Stimulated activated CD8-positive, alpha-beta memory T cell treated with anti-CD3 and anti-CD28 coated beads, Interleukin-15, amount 100 ng/mL, for 1 hour (primary cell): ENCODE data around the gene KRTAP4-11.
"Not testable (repeated sequence)": the region's sequence is repeated elsewhere in the genome, so short reads cannot be mapped to it uniquely, and the experiment has no call there.

Source experiments
- DNase-seq: peaks from one replicate; pipeline ENCODE4 v3.0.0-alpha.2; 2020; ENCODE audit warnings: low read depth

Gene KRTAP4-11

DNA sequence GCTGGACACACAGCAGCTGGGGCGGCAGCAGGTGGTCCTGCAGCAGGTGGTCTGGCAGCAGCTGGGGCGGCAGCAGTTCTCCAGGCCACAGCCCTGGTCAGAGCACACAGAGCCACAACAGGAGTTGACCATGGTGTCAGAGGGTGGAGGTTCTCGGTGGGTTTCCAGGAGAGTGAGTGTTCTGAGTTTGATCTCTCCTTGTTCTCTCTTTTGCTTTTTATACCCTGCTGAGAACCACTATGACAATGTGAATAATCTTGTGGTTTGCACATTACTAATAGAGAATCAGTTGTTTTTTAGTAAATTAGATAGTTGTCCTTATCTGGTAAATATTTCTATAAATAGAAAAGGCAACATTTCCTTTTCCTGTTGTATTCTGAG lies 5.8 kb upstream of the KRTAP4-11 start, which contains the start of gene KRTAP4-12:
Gene KRTAP4-12, minus strand, starts transcription at position 192 of the 381 bp plus-strand sequence. Its CDS starts 60 bp downstream, at position 132.
- DNase-seq: not testable (repeated sequence)

DNA sequence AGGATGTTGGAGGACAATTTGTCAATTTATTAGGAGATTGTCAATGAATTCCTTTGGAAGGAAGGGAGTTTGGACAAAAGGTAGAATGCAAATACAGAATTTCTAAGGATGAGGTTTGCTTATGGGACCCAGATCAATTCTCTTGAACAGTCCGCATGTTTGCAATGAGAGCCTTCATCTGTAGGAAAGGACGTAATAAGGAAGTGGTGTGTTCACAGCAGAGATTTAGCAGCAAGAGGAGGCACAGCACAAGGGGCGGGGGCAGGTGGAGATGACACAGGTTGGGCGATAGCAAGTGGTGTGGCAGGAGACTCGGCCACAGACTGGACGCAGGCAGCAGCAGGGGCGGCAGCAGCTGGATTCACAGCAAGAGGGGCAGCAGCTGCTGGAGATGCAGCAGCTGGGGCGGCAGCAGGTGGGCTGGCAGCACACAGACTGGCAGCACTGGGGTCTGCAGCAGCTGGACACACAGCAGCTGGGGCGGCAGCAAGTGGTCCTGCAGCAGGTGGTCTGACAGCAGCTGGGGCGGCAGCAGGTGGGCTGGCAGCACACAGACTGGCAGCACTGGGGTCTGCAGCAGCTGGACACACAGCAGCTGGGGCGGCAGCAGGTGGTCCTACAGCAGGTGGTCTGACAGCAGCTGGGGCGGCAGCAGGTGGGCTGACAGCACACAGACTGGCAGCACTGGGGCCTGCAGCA lies 5.3 kb upstream of the KRTAP4-11 start:
- DNase-seq: not testable (repeated sequence)

GRCh38 chr17:41121742-41122141 lies 3.6 kb upstream of the KRTAP4-11 start:
- no peak for DNase-seq

DNA sequence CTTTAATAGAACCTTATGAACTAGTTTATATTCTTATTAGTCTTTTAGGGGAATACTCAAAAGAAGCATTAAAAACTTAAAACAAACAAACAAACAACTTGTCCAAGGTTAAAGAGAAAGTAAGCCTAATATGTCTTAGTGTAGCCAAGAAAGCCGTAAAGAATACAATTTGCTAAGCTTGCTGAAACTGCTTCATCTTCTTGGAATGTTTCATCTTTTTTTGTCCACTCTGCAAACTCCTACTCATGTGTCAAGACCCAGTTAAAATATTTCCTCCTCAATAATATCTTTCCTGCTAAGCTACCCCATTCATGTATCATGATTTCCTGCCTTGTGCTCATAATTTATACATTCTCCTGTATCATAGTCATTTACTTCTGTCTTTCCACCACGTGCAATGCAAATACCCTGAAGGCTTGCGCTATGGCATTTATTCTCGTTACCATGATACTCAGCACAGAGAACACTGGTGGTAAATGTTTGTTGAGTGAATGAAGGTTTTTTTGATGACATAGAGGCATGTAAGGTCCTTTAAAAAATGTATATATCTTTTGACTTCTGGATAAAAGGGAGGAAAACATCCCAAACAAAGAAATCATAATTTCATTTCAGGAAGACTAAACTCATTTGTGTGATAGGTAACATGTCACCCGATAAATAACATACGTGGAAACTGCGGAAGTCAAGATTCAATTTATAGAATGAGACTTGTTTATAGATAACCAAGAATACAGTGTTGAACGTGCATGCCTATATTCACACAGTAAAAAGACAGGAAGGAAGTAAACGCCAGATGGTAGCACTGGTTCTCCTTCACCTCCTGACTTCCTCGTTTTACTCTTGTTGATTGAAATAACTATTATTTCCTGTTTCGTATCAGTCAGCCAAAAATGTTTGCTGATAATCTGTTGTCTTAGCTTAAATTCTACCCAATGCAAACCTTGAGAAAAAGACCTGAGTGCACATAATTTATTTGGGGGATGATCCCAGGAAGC lies 1.8 kb upstream of the KRTAP4-11 start:
- DNase-seq: not testable (repeated sequence)

GRCh38 chr17:41118721-41119120 lies 548 bp upstream of the KRTAP4-11 start:
- no peak for DNase-seq

GRCh38 chr17:41116297-41116696 lies 1.9 kb downstream of the KRTAP4-11 start:
- DNase-seq: no peak

DNA sequence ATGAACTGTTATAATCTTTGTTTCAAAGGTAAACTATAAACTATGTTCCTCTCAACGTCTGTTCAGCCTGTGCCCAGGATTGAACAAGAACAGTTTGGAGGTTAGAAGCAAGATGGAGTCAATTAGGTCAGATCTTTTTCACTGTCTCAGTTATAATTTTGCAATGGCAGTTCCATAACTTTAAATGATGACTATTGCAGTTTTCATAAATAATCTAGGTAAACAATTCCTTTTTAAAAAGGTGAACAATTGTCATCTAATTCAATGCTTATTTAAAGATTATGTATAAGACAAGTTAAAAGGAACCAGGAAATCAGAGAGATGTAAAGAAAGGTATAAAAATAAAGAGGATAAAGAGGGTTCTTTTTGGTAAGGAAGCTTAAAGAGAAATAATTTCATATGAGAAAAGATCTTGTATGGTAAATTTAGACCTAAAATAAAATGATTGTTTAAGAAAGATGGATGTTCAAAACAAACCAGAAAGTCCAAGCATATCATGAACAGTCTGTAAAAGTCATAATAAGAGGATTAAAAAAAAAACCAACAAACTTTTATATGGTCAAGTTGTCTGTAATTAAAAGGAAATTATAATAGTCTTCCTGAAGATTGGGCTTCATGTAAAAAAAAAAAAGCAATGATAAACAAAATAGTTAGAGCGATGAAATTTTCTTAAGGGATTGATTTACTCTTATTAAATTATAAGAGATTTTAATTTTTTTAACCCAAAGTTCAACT lies 6.9 kb downstream of the KRTAP4-11 start:
- no peak for DNase-seq

- not testable (repeated sequence) for DNase-seq
Measured at GRCh38 chr17:41108728-41109386, 9.3 kb downstream of the KRTAP4-11 start.

DNA sequence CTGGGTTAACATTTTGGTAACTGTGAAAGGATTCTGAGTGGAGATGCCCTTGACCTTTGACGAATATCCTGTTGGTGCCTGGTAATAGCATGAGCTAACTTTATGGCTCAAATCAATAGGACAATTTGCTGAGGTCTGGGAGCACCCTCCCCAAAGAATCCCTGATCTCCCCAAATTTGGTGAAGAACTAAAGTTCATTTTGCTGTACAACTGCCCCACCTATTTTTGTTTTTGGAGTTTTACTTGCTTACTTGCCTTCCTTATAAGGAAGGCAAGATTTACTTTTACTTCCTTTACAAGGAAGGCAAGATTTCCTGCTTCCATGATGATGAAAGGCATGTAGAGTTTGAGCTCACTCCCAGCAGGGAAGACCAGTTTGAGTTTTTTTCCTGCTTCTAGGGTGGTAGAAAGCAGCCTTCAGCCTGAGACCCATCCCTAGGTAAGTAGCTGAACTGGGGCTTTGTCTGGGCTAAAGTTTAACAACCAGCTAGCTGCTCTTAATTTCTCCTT lies 10.2 kb downstream of the KRTAP4-11 start:
- DNase-seq: no peak

- not testable (repeated sequence) for DNase-seq
Measured at GRCh38 chr17:41105347-41105746, 12.8 kb downstream of the KRTAP4-11 start, which contains the start of gene KRTAP4-9. Gene KRTAP4-9, plus strand, starts transcription at chr17:41105389. Its CDS starts 0 bp downstream, at chr17:41105389.

DNA sequence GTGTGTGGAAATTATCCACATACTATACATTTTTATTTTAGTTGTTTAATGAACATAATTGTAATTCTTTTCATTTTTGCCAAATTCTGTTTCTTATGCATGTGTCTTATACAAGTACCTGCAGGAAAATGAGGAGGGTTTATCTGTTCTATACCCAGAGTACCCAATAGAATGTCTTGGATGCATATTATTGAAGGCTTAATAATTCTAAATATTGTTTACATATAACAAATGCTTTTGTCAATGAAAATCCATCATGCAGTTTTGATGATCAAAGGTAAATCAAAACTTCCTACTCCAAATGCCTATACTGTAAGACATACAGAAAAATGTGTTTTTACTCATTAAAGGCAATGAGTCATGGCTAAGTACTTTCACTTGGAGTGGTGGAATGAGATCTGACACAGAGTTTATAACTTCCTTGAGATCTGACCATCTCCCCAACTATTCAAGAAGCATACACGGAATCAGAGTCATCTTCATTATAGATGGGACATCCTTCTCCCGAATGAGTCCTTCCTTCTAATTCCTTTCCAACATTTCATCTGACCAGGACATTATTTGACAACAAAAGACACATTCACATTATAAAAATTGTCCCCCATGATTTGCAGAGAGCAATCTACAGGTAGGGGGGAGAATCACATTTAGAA lies 13.7 kb downstream of the KRTAP4-11 start:
- not testable (repeated sequence) for DNase-seq

DNA sequence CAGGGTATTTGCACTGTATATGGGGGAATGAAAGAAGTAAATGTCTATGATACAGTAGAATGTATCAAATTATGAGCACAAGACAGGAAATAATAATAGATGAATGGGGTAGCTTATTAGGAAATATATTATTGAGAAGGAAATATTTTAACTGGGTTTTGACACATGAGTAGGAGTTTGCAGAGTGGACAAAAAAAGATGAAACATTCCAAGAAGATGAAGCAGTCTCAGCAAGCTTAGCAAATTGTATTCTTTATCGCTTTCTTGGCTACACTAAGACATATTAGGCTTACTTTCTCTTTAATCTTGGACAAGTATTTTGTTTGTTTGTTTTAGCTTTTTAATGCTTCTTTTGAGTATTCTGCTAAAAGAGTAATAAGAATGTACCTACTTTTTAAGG lies 14.3 kb downstream of the KRTAP4-11 start:
- DNase-seq: no peak

- DNase-seq: no peak
Measured at GRCh38 chr17:41101586-41102259, 16.4 kb downstream of the KRTAP4-11 start, which contains the start of gene KRTAP4-16. Gene KRTAP4-16, minus strand, starts transcription at chr17:41102209. Its CDS starts 0 bp downstream, at chr17:41102209.

DNA sequence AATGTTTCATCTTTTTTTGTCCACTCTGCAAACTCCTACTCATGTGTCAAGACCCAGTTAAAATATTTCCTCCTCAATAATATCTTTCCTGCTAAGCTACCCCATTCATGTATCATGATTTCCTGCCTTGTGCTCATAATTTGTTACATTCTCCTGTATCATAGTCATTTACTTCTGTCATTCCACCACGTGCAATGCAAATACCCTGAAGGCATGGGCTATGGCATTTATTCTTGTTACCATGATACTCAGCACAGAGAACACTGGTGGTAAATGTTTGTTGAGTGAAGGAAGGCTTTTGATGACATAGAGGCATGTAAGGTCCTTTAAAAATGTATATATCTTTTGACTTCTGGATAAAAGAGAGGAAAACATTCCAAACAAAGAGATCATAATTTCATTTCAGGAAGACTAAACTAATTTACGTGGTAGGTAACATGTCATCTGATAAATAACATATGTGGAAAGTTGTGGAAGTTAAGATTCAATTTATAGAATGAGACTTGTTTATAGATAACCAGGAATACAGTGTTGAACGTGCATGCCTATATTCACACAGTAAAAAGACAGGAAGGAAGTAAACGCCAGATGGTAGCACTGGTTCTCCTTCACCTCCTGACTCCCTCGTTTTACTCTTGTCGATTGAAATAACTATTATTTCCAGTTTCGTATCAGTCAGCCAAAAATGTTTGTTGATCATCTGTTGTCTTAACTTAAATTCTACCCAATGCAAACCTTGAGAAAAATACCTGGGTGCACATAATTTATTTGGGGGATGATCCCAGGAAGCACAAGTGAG lies 18.3 kb downstream of the KRTAP4-11 start:
- DNase-seq: not testable (repeated sequence)

DNA sequence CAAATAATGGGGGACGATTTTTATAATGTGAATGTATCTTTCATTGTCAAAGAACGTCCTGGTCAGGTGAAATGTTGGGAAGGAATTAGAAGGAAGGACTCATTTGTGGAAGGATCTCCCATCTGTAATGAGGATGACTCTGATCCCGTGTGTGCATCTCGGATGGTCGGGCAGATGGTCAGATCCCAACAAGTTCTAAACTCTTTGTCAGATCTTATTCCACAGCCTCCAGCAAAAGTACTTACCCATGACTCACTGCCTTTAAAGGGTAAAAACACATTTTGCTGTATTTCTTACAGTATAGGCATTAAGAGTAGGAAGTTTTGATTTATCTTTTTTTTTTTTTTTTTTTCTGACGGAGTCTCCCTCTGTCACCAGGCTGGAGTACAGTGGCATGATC lies 19.7 kb downstream of the KRTAP4-11 start:
- no peak for DNase-seq

- no peak for DNase-seq
Measured at GRCh38 chr17:41098042-41098441, 20.1 kb downstream of the KRTAP4-11 start, which contains the start of gene KRTAP4-8. Gene KRTAP4-8, minus strand, starts transcription at chr17:41098142. Its CDS starts 58 bp downstream, at chr17:41098084.

DNA sequence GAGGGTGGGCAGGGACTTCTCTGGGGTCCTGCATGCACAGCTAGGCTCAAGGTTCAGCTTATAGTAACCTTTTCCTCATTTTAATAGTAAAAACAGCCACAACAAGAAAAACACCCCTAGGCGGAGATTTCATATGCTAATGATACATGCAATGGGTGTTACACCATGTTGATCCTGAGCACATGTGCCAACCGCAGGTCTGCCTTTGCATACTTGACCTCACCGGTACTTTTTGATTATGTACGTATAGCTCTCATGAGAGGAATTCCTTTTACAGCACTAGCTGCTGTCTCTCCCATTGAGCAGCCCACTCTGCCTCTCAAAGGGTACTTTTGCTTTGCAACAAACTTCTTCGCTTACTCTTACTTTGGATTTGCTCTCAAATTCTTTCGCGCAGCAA lies 22.1 kb downstream of the KRTAP4-11 start:
- DNase-seq: no peak

GRCh38 chr17:41088760-41089352 lies 29.3 kb downstream of the KRTAP4-11 start:
- not testable (repeated sequence) for DNase-seq
